Measurements from ENCODE around the gene ESRRB.

ESRRB gene

DNA sequence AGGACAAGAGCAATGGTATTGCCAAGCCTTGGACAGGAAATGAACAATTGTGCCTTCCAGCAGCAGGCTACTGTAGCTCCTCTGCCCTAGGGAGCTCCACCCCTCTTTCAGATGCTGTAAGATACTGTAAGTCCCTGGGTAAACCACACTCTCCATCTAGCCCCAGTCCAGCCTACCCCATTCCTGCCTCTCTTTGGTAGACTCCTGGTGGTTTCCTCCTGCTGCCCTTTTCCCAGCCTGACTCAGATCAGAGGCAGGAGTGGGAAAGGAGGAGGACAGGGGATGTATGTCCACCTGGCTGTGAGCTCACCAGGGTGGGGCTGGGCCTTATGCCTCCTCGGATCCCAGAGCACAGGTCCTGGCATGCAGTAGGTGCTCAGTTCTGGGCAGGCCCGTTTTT is 174.6 kb downstream of the ESRRB start:
- DNase-seq = no peak
- peaks cover 18% of the 10 kb centered on the region for H3K27me3 Mint-ChIP-seq
- ATAC-seq = peak; percentile 23
- H3K27ac Mint-ChIP-seq = no peak overlapping the region
- H3K4me3 Mint-ChIP-seq = no peak overlapping the region
- no peaks in the 10 kb centered on the region for H3K9me3 Mint-ChIP-seq
- no peaks in the 10 kb centered on the region for H3K4me1 Mint-ChIP-seq

DNA sequence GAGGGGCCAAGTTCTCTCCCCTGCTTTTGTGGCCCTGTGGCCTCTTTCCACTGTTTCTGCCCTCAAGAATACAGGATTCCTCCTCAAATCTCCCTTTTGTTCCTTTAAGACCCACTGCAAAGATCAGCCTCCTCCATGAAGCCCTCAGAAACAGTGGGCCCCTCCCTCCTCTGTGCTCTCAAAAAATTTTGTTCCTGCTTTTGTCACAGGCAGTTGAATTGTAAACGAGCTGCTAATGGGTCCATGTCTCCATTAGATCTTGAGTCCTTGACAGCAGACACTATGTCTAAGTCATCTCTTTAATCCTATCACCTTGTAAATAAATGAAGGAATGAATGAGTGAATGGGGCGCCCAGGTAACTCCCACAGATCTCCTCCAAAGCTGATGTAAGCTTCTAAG is 175.2 kb downstream of the ESRRB start:
- Mint-ChIP-seq H3K4me3 (no peak overlapping the region), H3K4me1 (no peaks in the 10 kb centered on the region), H3K27ac (no peak overlapping the region), H3K9me3 (no peaks in the 10 kb centered on the region), H3K27me3 (peaks cover 18% of the 10 kb centered on the region)
- ATAC-seq (no peak), DNase-seq (no peak)

All from stimulated activated naive CD8-positive, alpha-beta T cell treated with anti-CD3 and anti-CD28 coated beads, Interleukin-15, amount 100 ng/mL, for 72 hours (primary cell).